OCI-LY3 (cell line): ENCODE data around the gene BCR.

Experiments used
- EZH2phosphoT487 ChIP-seq: fragments of 200-600 bp; shearing (Covaris generic); IDR thresholded peaks from 2 replicates; pipeline ENCODE4 v1.6.1; 2018; ENCODE audit warnings: antibody characterized with exemption, mixed run types, low read depth
- TF ChIP-seq, protein P1 (sequence below): fragments of 200-600, 300-600 bp; sonication (generic); IDR thresholded peaks from 2 replicates; pipeline ENCODE4 v1.5.1; 2014; ENCODE audit warnings: antibody characterized with exemption, low read length, low read depth

DNA sequence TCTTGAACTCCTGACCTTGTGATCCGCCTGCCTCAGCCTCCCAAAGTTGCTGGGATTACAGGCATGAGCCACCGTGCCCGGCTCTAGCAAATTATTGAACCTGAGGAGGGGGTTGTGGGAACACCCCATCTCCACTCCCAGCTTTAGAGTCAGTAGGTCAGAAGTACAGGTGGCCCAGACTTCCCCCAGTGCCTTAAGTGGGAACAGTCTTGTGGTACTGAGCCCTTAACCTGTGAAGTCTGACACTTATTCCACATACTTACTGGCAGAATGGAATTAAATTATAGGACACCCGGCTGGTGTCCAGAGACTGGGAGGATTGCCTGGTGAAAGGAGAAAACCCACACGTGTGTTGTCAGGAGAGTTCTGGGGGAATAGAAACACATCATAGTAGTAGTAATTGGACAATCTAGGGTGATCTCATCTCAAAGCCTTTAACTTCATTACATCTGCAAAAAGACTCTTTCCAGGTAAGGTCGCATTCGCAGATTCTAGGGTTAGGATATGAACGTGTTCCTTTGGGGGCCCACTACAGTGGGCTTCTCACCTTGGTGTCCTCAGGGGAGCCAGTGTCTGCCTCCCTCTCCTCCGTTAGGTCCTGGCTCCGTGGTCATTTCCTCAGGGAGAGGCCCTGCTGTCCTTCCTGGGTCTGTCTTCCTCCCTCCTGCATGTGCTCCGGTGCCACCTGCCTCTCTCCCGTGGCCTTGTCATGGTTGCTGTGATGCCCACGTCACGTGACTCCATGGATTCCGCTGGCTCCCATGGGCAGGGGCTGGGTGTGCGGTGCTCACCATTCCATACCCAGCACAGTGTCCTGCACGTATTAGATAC lies 63.8 kb downstream of the BCR start:
- no peak for TF ChIP-seq EZH2phosphoT487
- TF ChIP-seq, protein P1, sequence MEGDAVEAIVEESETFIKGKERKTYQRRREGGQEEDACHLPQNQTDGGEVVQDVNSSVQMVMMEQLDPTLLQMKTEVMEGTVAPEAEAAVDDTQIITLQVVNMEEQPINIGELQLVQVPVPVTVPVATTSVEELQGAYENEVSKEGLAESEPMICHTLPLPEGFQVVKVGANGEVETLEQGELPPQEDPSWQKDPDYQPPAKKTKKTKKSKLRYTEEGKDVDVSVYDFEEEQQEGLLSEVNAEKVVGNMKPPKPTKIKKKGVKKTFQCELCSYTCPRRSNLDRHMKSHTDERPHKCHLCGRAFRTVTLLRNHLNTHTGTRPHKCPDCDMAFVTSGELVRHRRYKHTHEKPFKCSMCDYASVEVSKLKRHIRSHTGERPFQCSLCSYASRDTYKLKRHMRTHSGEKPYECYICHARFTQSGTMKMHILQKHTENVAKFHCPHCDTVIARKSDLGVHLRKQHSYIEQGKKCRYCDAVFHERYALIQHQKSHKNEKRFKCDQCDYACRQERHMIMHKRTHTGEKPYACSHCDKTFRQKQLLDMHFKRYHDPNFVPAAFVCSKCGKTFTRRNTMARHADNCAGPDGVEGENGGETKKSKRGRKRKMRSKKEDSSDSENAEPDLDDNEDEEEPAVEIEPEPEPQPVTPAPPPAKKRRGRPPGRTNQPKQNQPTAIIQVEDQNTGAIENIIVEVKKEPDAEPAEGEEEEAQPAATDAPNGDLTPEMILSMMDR: no peak
